DOHH2 (cell line): ENCODE results near the gene BCL2L1.

Experiments
- EZH2phosphoT487 ChIP-seq: fragments of 200-600 bp; sonication (generic); IDR thresholded peaks from 2 replicates; pipeline ENCODE4 v1.6.1; 2017; ENCODE audit warnings: borderline replicate concordance, mild to moderate bottlenecking, antibody characterized with exemption, low read length, moderate library complexity, mixed read lengths
- TF ChIP-seq, protein P1 (sequence below): fragments of 200-600 bp; sonication (generic); IDR thresholded peaks from one replicate; pipeline ENCODE4 v1.5.1; 2014; ENCODE audit warnings: antibody characterized with exemption, mild to moderate bottlenecking, low read depth, low read length; ENCODE audit not compliant: poor library complexity, severe bottlenecking

- TF ChIP-seq, protein P1, sequence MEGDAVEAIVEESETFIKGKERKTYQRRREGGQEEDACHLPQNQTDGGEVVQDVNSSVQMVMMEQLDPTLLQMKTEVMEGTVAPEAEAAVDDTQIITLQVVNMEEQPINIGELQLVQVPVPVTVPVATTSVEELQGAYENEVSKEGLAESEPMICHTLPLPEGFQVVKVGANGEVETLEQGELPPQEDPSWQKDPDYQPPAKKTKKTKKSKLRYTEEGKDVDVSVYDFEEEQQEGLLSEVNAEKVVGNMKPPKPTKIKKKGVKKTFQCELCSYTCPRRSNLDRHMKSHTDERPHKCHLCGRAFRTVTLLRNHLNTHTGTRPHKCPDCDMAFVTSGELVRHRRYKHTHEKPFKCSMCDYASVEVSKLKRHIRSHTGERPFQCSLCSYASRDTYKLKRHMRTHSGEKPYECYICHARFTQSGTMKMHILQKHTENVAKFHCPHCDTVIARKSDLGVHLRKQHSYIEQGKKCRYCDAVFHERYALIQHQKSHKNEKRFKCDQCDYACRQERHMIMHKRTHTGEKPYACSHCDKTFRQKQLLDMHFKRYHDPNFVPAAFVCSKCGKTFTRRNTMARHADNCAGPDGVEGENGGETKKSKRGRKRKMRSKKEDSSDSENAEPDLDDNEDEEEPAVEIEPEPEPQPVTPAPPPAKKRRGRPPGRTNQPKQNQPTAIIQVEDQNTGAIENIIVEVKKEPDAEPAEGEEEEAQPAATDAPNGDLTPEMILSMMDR, result no peak
- TF ChIP-seq EZH2phosphoT487, result no peak
Measured at GRCh38 chr20:31764641-31765305, 42.1 kb upstream of the BCL2L1 start.
